Trophoblast cell (in vitro differentiated cells and primary cell): ENCODE data around the gene DPP6.

Source experiments
- DNase-seq, 2 donors: peaks; one replicate each; pipeline ENCODE4 v3.0.0-alpha.2; 2016
- H2AFZ ChIP-seq: 2 replicates; pipeline ENCODE4 v1.6.1; 2013; ENCODE audit warnings: low read length, moderate library complexity, mild to moderate bottlenecking; ENCODE audit not compliant: insufficient read depth, poor library complexity
- H2AK5ac ChIP-seq: 2 replicates; pipeline ENCODE4 v1.6.1; 2013; ENCODE audit warnings: mild to moderate bottlenecking, low read length
- H2BK120ac ChIP-seq: 2 replicates; pipeline ENCODE4 v1.6.1; 2013; ENCODE audit warnings: low read length, mild to moderate bottlenecking, moderate library complexity; ENCODE audit not compliant: insufficient read depth, poor library complexity
- H2BK12ac ChIP-seq: 2 replicates; pipeline ENCODE4 v1.6.1; 2013; ENCODE audit warnings: mild to moderate bottlenecking, low read length, moderate library complexity
- H2BK5ac ChIP-seq: 2 replicates; pipeline ENCODE4 v1.6.1; 2013; ENCODE audit warnings: low read length, low read depth, moderate library complexity, mild to moderate bottlenecking; ENCODE audit not compliant: poor library complexity
- H3K14ac ChIP-seq: 2 replicates; pipeline ENCODE4 v1.6.1; 2013; ENCODE audit warnings: mild to moderate bottlenecking, low read length
- H3K18ac ChIP-seq: 2 replicates; pipeline ENCODE4 v1.6.1; 2013; ENCODE audit warnings: mild to moderate bottlenecking, low read length
- H3K23ac ChIP-seq: 2 replicates; pipeline ENCODE4 v1.6.1; 2013; ENCODE audit warnings: low read length
- H3K27ac ChIP-seq: 2 replicates; pipeline ENCODE4 v1.5.1; 2013; ENCODE audit warnings: low read depth, mild to moderate bottlenecking, inconsistent platforms, low read length, moderate library complexity
- H3K27me3 ChIP-seq: 2 replicates; pipeline ENCODE4 v1.6.1; 2013; ENCODE audit warnings: inconsistent platforms, mild to moderate bottlenecking, low read length, moderate library complexity; ENCODE audit not compliant: insufficient read depth
- H3K36me3 ChIP-seq, 2 experiments: 1 replicate in 1 of 2; 2 replicates in 1 of 2; pipeline ENCODE4 v1.6.1; 2013; ENCODE audit warnings: low read length in 2 of 2, mild to moderate bottlenecking in 2 of 2, moderate library complexity in 1 of 2; ENCODE audit not compliant: insufficient read depth in 2 of 2, control insufficient read depth in 1 of 2
- H3K4ac ChIP-seq: 2 replicates; pipeline ENCODE4 v1.6.1; 2013; ENCODE audit warnings: low read depth, mild to moderate bottlenecking, low read length, moderate library complexity
- H3K4me1 ChIP-seq, 2 experiments: 1 replicate in 1 of 2; 2 replicates in 1 of 2; pipeline ENCODE4 v1.6.1; 2013; ENCODE audit warnings: low read length in 2 of 2, mild to moderate bottlenecking in 2 of 2, moderate library complexity in 1 of 2; ENCODE audit not compliant: insufficient read depth in 2 of 2, control insufficient read depth in 1 of 2
- H3K4me2 ChIP-seq: 2 replicates; pipeline ENCODE4 v1.6.1; 2013; ENCODE audit warnings: inconsistent platforms, mild to moderate bottlenecking, low read length, moderate library complexity
- H3K4me3 ChIP-seq: 2 replicates; pipeline ENCODE4 v1.5.1; 2013; ENCODE audit warnings: mild to moderate bottlenecking, low read depth, low read length, inconsistent platforms
- H3K79me1 ChIP-seq: one replicate; pipeline ENCODE4 v1.6.1; 2013; ENCODE audit warnings: low read length
- H3K79me2 ChIP-seq: 2 replicates; pipeline ENCODE4 v1.6.1; 2013; ENCODE audit warnings: low read length, mild to moderate bottlenecking; ENCODE audit not compliant: control insufficient read depth, insufficient read depth, poor library complexity
- H3K9ac ChIP-seq: 2 replicates; pipeline ENCODE4 v1.6.1; 2013; ENCODE audit warnings: mild to moderate bottlenecking, low read length
- H3K9me3 ChIP-seq: 2 replicates; pipeline ENCODE4 v1.6.1; 2013; ENCODE audit warnings: low read depth, mild to moderate bottlenecking, control low read depth, inconsistent platforms, low read length; ENCODE audit not compliant: insufficient read depth
- H4K12ac ChIP-seq: 2 replicates; pipeline ENCODE4 v1.6.1; 2013; ENCODE audit warnings: low read depth, mild to moderate bottlenecking, low read length, moderate library complexity
- H4K8ac ChIP-seq: 2 replicates; pipeline ENCODE4 v1.6.1; 2013; ENCODE audit warnings: low read depth, mild to moderate bottlenecking, low read length, moderate library complexity
- H4K91ac ChIP-seq: one replicate; pipeline ENCODE4 v1.6.1; 2013; ENCODE audit warnings: low read depth, mild to moderate bottlenecking, low read length, moderate library complexity
- WGBS: extraction: QIAGEN DNeasy Blood & Tissue Kit; methylation state at CpG from one replicate; pipeline ENCODE4 v1.1.7; 2013; ENCODE audit warnings: missing lambda C conversion rate; ENCODE audit not compliant: insufficient read length, insufficient coverage; ENCODE audit errors: extremely low coverage; 5-methylcytosine and 5-hydroxymethylcytosine counted together

The DPP6 gene

GRCh38 chr7:154388412-154388811 lies 336.2 kb downstream of the DPP6 start:
- Histone ChIP-seq H3K18ac (no peak overlapping the region), H3K27me3 (no peaks in the 10 kb centered on the region), H3K14ac (no peak overlapping the region), H3K79me1 (no peaks in the 10 kb centered on the region), H3K36me3 (no peaks in the 10 kb centered on the region), H3K4me2 (no peak overlapping the region), H3K4ac (no peak overlapping the region), H2AFZ (no peak overlapping the region), H3K23ac (no peak overlapping the region), H3K9me3 (no peaks in the 10 kb centered on the region), H2BK120ac (no peak overlapping the region), H2BK12ac (no peak overlapping the region), H4K8ac (no peak overlapping the region), H3K79me2 (no peaks in the 10 kb centered on the region), H2BK5ac (no peak overlapping the region), H4K91ac (no peak overlapping the region), H3K4me1 (no peaks in the 10 kb centered on the region), H3K27ac (no peak overlapping the region), H2AK5ac (no peak overlapping the region), H3K4me3 (no peak overlapping the region), H3K9ac (no peak overlapping the region), H4K12ac (no peak overlapping the region)
- no CpG with 5 or more reads among the region's 4 CpGs for WGBS
- DNase-seq: no peak

DNA sequence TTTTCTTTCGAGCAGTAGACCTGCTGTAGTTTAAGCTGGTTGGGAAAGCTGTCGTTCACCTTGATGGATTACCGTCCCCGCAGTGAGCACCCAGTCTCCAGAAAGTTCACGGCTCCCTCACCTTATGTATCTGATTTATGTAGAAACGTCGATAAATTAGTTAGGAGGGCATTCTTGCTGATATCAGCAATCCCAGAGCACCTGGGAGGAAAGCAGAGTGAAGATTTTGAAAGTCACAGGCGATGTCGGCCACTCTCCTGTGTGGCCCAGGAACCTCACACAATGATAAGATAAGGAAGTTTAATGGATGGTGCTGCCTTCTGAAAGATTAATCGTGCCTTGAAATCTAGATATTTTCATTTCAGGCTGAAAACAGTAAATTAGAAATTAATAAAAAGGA lies 336.8 kb downstream of the DPP6 start:
- Histone ChIP-seq H3K18ac (no peak overlapping the region), H3K27me3 (no peaks in the 10 kb centered on the region), H2BK12ac (no peak overlapping the region), H4K12ac (no peak overlapping the region), H2BK5ac (no peak overlapping the region), H2AK5ac (no peak overlapping the region), H3K79me1 (no peaks in the 10 kb centered on the region), H3K9me3 (no peaks in the 10 kb centered on the region), H4K8ac (no peak overlapping the region), H3K79me2 (no peaks in the 10 kb centered on the region), H3K27ac (no peak overlapping the region), H3K4me1 (no peaks in the 10 kb centered on the region), H3K9ac (peak overlapping the region; percentile 25), H3K36me3 (no peaks in the 10 kb centered on the region), H2BK120ac (no peak overlapping the region), H3K4ac (no peak overlapping the region), H3K23ac (no peak overlapping the region), H3K14ac (no peak overlapping the region), H3K4me2 (no peak overlapping the region), H4K91ac (no peak overlapping the region), H2AFZ (no peak overlapping the region), H3K4me3 (no peak overlapping the region)
- DNase-seq: no peak
- no CpG with 5 or more reads among the region's 10 CpGs for WGBS

- Histone ChIP-seq H2BK120ac (no peak overlapping the region), H2AFZ (no peak overlapping the region), H4K8ac (no peak overlapping the region), H3K4me1 (no peaks in the 10 kb centered on the region), H3K27me3 (no peaks in the 10 kb centered on the region), H3K79me2 (no peaks in the 10 kb centered on the region), H3K4me2 (no peak overlapping the region), H3K9me3 (no peaks in the 10 kb centered on the region), H3K9ac (no peak overlapping the region), H3K4me3 (no peak overlapping the region), H2BK5ac (no peak overlapping the region), H3K23ac (no peak overlapping the region), H3K36me3 (no peaks in the 10 kb centered on the region), H3K14ac (no peak overlapping the region), H2AK5ac (no peak overlapping the region), H3K4ac (no peak overlapping the region), H4K12ac (no peak overlapping the region), H4K91ac (no peak overlapping the region), H3K18ac (no peak overlapping the region), H2BK12ac (no peak overlapping the region), H3K79me1 (no peaks in the 10 kb centered on the region), H3K27ac (no peak overlapping the region)
- no CpG with 5 or more reads among the region's 17 CpGs for WGBS
- no peak for DNase-seq
Measured at GRCh38 chr7:154390961-154391360, 338.8 kb downstream of the DPP6 start.

- H3K23ac ChIP-seq: no peak overlapping the region
- no peak overlapping the region for H4K12ac ChIP-seq
- no peak overlapping the region for H2BK12ac ChIP-seq
- no peak overlapping the region for H2BK120ac ChIP-seq
- H3K79me1 ChIP-seq: no peaks in the 10 kb centered on the region
- no peak overlapping the region for H2BK5ac ChIP-seq
- no peak overlapping the region for H3K4me2 ChIP-seq
- H3K4me1 ChIP-seq: no peaks in the 10 kb centered on the region
- no peak for DNase-seq
- no CpG with 5 or more reads among the region's 2 CpGs for WGBS
- no peak overlapping the region for H2AK5ac ChIP-seq
- H3K9ac ChIP-seq: no peak overlapping the region
- no peak overlapping the region for H2AFZ ChIP-seq
- H4K8ac ChIP-seq: no peak overlapping the region
- no peaks in the 10 kb centered on the region for H3K36me3 ChIP-seq
- H3K79me2 ChIP-seq: no peaks in the 10 kb centered on the region
- no peak overlapping the region for H3K4ac ChIP-seq
- no peak overlapping the region for H3K14ac ChIP-seq
- no peak overlapping the region for H3K4me3 ChIP-seq
- no peak overlapping the region for H4K91ac ChIP-seq
- no peak overlapping the region for H3K18ac ChIP-seq
- no peaks in the 10 kb centered on the region for H3K27me3 ChIP-seq
- H3K27ac ChIP-seq: no peak overlapping the region
- H3K9me3 ChIP-seq: no peaks in the 10 kb centered on the region
Measured at GRCh38 chr7:154394804-154395203, 342.6 kb downstream of the DPP6 start.
